Psoas muscle (tissue), 8 donors: Measurements from ENCODE around the gene IAH1. TPM values are rescaled to one million over a fixed set of nuclear protein-coding genes. Genes with fewer than 3 reads are reported as not detected.

ENCODE experiments used
- ATAC-seq, 4 donors: fragments of 200-7000 bp; cut with Tn5 transposase; one replicate each; pipeline ENCODE4 v1.9.1; 2020; ENCODE audit warnings: moderate library complexity in 3 of 4, mild to moderate bottlenecking in 2 of 4
- DNase-seq, 2 donors: peaks; one replicate each; pipeline ENCODE4 v3.0.0-alpha.2; 2020
- H3K27ac ChIP-seq: fragments of 200-600 bp; one replicate; pipeline ENCODE4 v1.8.0; 2022
- H3K27me3 ChIP-seq, 3 donors: fragments of 200-600 bp in 1 of 3; one replicate each; pipeline versions ENCODE4 v1.6.1 to v1.8.0; 2013 to 2022; ENCODE audit warnings: low read length in 2 of 3, mild to moderate bottlenecking in 2 of 3, moderate library complexity in 1 of 3; ENCODE audit not compliant: insufficient read depth in 3 of 3
- H3K36me3 ChIP-seq, 2 donors: fragments of 200-600 bp in 1 of 2; one replicate each; pipeline versions ENCODE4 v1.6.1 to v1.8.0; 2013 to 2022; ENCODE audit warnings: low read depth in 1 of 2, mild to moderate bottlenecking in 1 of 2, moderate library complexity in 1 of 2; ENCODE audit not compliant: insufficient read depth in 1 of 2
- H3K4me1 ChIP-seq: fragments of 200-600 bp; one replicate; pipeline ENCODE4 v1.8.0; 2022
- H3K4me3 ChIP-seq: fragments of 200-600 bp; one replicate; pipeline ENCODE4 v1.8.0; 2022; ENCODE audit warnings: mild to moderate bottlenecking
- H3K9me3 ChIP-seq: fragments of 200-600 bp; one replicate; pipeline ENCODE4 v1.8.0; 2022
- CTCF ChIP-seq: fragments of 200-600 bp; IDR thresholded peaks from one replicate; pipeline ENCODE4 v1.8.0; 2022; ENCODE audit warnings: antibody characterized with exemption
- WGBS, 3 donors: extraction: QIAGEN DNeasy Blood & Tissue Kit; methylation state at CpG; one replicate each; pipeline versions ENCODE4 v1.1.6 to v1.1.7; 2013; 5-methylcytosine and 5-hydroxymethylcytosine counted together
- intact Hi-C, 2 donors: fragments of 100-400 bp; cut with DNase I; formaldehyde crosslinking; loops; one replicate each; pipeline versions ENCODE4 v1.11.0 to v1.14.2; 2022
- polyA plus RNA-seq, 3 donors: library from polyadenylated mRNA; stranded (reverse); fragments of 200-250 nt; gene quantifications; one replicate each; pipeline ENCODE4 v1.2.3, GENCODE V29; 2013
- total RNA-seq, 4 donors: library from RNA; stranded (reverse); fragmentation: NEBNext Ultra II Directional in 2 of 4; extraction: Animal tissue kit (Norgen Biotek cat#: 25700) in 2 of 4; gene quantifications; one replicate each; pipeline versions ENCODE4 v1.2.1 to v1.2.4, GENCODE V29; 2021 to 2023
- donor health status: healthy with polysubstance abuse.
- donor health status: DM: no; HTN: no; CAD: no; lungs with moderate emphysema.
- donor health status: Bipolar disorder and iron deficiency.
- donor health status: healthy.
- donor health status: DM: yes; HTN: yes; CAD: no.
- donor health status: DM: no; HTN: no; CAD: no.
- donor health status: DM: no; HTN: no; CAD: no.
- donor health status: DM: yes; HTN: yes; CAD: no.

Gene IAH1
- total and polyA plus RNA-seq, 7 donors = 30.1 to 63.0 (median 49.9) TPM

GRCh38 chr2:9525266-9525665 is 50.9 kb downstream of the IAH1 start:
- intact Hi-C loops = loop anchor here in 1 of 2 donors (5.0 kb wide), 1 partner anchor 33 kb away; no protein-coding TSS in a partner anchor
- Histone ChIP-seq H3K36me3 (peaks cover 4 to 96% of the 10 kb centered on the region in 2 donors), H3K4me1 (no peaks in the 10 kb centered on the region)

GRCh38 chr2:9527995-9528787 is 53.8 kb downstream of the IAH1 start:
- no peak for ATAC-seq
- 80 to 93% (median 91%) methylated on average over 4 of the region's 4 CpGs for WGBS, 3 donors
- intact Hi-C loops = loop anchor here in 1 of 2 donors (5.0 kb wide), 1 partner anchor 36 kb away; no protein-coding TSS in a partner anchor

More at GRCh38 chr2:9525266-9525665, 50.9 kb downstream of the IAH1 start:
- Histone ChIP-seq H3K27ac (no peak overlapping the region), H3K9me3 (no peaks in the 10 kb centered on the region), H3K4me3 (no peak overlapping the region), H3K27me3 (no peaks in the 10 kb centered on the region)
- no peak for TF ChIP-seq CTCF
- DNase-seq (no peak), ATAC-seq (no peak)
- WGBS, 3 donors = 74 to 90% (median 80%) methylated on average over 2 of the region's 2 CpGs

GRCh38 chr2:9532421-9532820 is 58.1 kb downstream of the IAH1 start:
- peaks cover 0 to 78% of the 10 kb centered on the region in 2 donors for H3K36me3 ChIP-seq
- no peak for TF ChIP-seq CTCF
- intact Hi-C loops = no loop called here

More at GRCh38 chr2:9527995-9528787, 53.8 kb downstream of the IAH1 start:
- TF ChIP-seq CTCF = no peak
- H3K27ac ChIP-seq = no peak overlapping the region
- no peak overlapping the region for H3K4me3 ChIP-seq
- DNase-seq = no peak
- no peaks in the 10 kb centered on the region for H3K9me3 ChIP-seq
- H3K4me1 ChIP-seq = no peaks in the 10 kb centered on the region
- H3K27me3 ChIP-seq = no peaks in the 10 kb centered on the region
- peaks cover 4 to 85% of the 10 kb centered on the region in 2 donors for H3K36me3 ChIP-seq

GRCh38 chr2:9533663-9534062 is 59.3 kb downstream of the IAH1 start:
- DNase-seq = no peak

More at GRCh38 chr2:9532421-9532820, 58.1 kb downstream of the IAH1 start:
- Histone ChIP-seq H3K4me3 (no peak overlapping the region), H3K27ac (no peak overlapping the region), H3K4me1 (no peaks in the 10 kb centered on the region), H3K27me3 (no peaks in the 10 kb centered on the region), H3K9me3 (no peaks in the 10 kb centered on the region)
- WGBS, 3 donors = 95 to 98% (median 97%) methylated on average over 4 of the region's 4 CpGs
- DNase-seq (no peak), ATAC-seq (no peak)

More at GRCh38 chr2:9533663-9534062, 59.3 kb downstream of the IAH1 start:
- intact Hi-C loops = no loop called here
- Histone ChIP-seq H3K4me3 (no peak overlapping the region), H3K4me1 (no peaks in the 10 kb centered on the region), H3K27me3 (no peaks in the 10 kb centered on the region), H3K36me3 (peaks cover 0 to 65% of the 10 kb centered on the region in 2 donors), H3K27ac (no peak overlapping the region), H3K9me3 (no peaks in the 10 kb centered on the region)
- no peak for TF ChIP-seq CTCF
- no peak for ATAC-seq
- 91 to 98% (median 97%) methylated on average over 2 of the region's 2 CpGs for WGBS, 3 donors
